Motor neuron (in vitro differentiated cells): ENCODE results near the gene PRMT1. TPM values are rescaled to one million over a fixed set of nuclear protein-coding genes. Genes with fewer than 3 reads are reported as not detected.
"Not testable (repeated sequence)": the region's sequence is repeated elsewhere in the genome, so short reads cannot be mapped to it uniquely, and the experiment has no call there.

Source experiments
- ATAC-seq, 8 experiments: fragments of 200-7000 bp; cut with Tn5 transposase; replicated peaks in 6 of 8; 2 replicates each; pipeline ENCODE4 v1.8.0; 2021; ENCODE audit warnings: mild to moderate bottlenecking in 8 of 8, moderate library complexity in 8 of 8
- H3K27ac ChIP-seq, 2 donors: fragments of 250-450 bp; sonication (Bioruptor Pico); 2 replicates each; pipeline ENCODE4 v1.9.0; 2021; ENCODE audit warnings: antibody characterized with exemption in 2 of 2, mild to moderate bottlenecking in 2 of 2, moderate library complexity in 1 of 2
- H3K4me1 ChIP-seq, 2 donors: fragments of 250-450 bp; sonication (Bioruptor Pico); replicated peaks in 1 of 2; 2 replicates each; pipeline ENCODE4 v1.6.1; 2021; ENCODE audit warnings: antibody characterized with exemption in 2 of 2, mild to moderate bottlenecking in 2 of 2, moderate library complexity in 1 of 2
- H3K4me3 ChIP-seq, 5 donors: fragments of 250-450 bp; sonication (Bioruptor Pico); 2 replicates each; pipeline ENCODE4 v1.9.0; 2021; ENCODE audit warnings: antibody characterized with exemption in 5 of 5, mild to moderate bottlenecking in 5 of 5, moderate library complexity in 4 of 5
- WGBS, 10 experiments: fragments of 450-650 bp; shearing (Covaris generic); methylation state at CpG; one replicate each; pipeline ENCODE4 v1.0.0; 2022; 5-methylcytosine and 5-hydroxymethylcytosine counted together
- in situ Hi-C, 9 experiments: fragments of 400-800 bp; cut with MboI; loops; one replicate each; pipeline ENCODE4 v1.15.0; 2021; ENCODE audit warnings: low sequenced_read_pairs in 9 of 9, low pct_unique_long_range_greater_than_20kb in 2 of 9; ENCODE audit not compliant: unreplicated experiment in 9 of 9
- total RNA-seq, 8 experiments: library from RNA; unstranded; fragments of 300-600 nt; gene quantifications; 2 replicates each; pipeline versions ENCODE4 v1.2.3 to v1.2.4, GENCODE V29; 2022

PRMT1 gene
- 100 to 1,000 TPM; 190 to 369 (median 229) TPM for total RNA-seq

DNA sequence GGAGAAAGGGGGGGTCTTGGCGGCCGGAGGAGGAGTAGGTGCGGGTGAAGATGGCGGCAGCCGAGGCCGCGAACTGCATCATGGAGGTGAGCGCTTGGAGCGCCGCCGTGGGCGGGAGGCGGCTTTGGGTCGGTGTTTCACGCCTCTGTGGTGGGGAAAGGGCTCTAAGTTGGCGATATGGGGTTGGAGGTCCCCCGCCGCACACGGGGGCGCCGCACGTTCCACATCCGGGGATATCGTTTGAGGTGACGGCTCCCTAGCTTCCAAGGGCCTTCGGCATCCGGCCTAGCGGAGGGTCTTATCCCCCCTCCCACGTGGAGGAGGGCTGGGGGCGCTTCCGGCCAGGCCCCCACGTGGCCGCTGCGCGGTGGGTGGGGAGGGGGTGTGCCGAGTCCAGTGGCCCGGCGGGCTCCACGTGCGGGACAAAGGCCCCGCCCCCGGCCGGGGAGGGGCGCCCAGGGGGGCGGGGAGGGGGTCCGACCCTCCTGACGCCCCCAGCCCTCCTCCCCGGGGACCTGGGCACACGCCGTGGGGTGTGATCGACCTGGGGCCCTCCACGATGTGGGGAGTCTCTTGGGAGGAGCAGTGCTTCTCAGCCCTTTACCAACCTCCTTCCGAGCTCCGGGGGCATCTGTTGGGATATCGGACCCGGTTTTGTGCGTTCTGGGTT is at the start of gene PRMT1:
Gene PRMT1, plus strand, starts transcription at position 41 of the 670 bp plus-strand sequence. Its CDS starts 10 bp downstream, at position 51.
- in situ Hi-C loops = no loop called here
- peak; percentile 5 to 28 (median 14) for ATAC-seq
- peak within 1 kb of the TSS; percentile 99 for H3K27ac ChIP-seq
- peak within 1 kb of the TSS; percentile 68 to 94 (median 88) for H3K4me3 ChIP-seq
- 0% methylated on average over 1 of the region's 57 CpGs; no CpG with 5 or more reads in 9 of the 10 experiments for WGBS, 10 experiments
- H3K4me1 ChIP-seq = peaks cover 28 to 32% of the 10 kb centered on the region in 2 donors

DNA sequence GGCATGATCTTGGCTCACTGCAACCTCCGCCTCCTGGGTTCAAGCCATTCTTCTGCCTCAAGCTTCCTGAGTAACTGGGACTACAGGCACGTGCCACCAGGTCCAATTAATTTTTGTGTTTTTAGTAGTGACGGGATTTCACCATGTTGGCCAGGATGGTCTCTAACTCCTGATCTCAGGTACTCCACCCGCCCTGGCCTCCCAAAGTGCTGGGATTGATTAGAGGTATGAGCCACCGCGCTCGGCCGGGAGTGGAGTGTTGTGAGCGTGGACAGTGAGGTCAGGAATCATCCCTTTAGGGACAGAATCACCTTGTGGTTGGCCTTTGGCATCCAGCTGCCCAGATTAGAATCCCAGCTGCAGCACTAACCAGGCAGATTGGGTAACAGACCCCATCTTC is 47.4 kb upstream of the PRMT1 start:
- Histone ChIP-seq H3K27ac (no peak overlapping the region), H3K4me1 (peaks cover 0 to 4% of the 10 kb centered on the region in 2 donors), H3K4me3 (no peak overlapping the region)
- no peak for ATAC-seq
- WGBS, 10 experiments = 69 to 100% (median 100%) methylated on average over 1 to 8 of the region's 9 CpGs; no CpG with 5 or more reads in 3 of the 10 experiments
- in situ Hi-C loops = no loop called here

DNA sequence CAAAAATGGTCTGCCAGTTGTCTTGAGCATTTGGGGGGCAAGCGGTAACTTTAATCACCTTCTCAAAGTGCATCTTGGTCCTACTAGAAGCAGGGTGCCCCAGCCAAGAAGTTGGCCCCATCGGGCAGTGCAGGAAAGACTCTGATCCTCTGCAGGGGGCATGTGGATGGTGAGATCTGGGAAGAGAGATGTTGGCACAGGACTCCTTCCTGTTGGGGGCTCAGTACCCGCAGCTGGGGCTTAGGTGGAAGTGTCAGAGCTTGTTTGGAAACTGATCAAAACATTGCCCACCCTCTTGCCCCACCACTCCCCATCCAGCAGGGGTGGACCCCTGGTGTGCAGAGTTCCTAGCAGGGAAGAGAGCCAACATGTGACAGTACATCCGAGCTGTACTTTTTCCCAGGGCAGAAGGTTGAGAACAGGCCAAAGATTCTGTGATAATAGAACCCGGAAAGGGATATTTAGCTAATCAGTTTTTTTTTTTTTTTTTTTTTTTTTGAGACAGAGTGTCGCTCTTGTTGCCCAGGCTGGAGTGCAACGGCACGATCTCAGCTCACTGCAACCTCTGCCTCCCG is 46.0 kb upstream of the PRMT1 start:
- no peak overlapping the region for H3K4me3 ChIP-seq
- H3K27ac ChIP-seq = no peak overlapping the region
- WGBS, 10 experiments = 0 to 83% (median 52%) methylated on average over 1 to 5 of the region's 9 CpGs
- H3K4me1 ChIP-seq = peaks cover under 1 to 6% of the 10 kb centered on the region in 2 donors
- ATAC-seq = peak in 2 of 8 experiments; percentile 10 to 26
- in situ Hi-C loops = no loop called here

DNA sequence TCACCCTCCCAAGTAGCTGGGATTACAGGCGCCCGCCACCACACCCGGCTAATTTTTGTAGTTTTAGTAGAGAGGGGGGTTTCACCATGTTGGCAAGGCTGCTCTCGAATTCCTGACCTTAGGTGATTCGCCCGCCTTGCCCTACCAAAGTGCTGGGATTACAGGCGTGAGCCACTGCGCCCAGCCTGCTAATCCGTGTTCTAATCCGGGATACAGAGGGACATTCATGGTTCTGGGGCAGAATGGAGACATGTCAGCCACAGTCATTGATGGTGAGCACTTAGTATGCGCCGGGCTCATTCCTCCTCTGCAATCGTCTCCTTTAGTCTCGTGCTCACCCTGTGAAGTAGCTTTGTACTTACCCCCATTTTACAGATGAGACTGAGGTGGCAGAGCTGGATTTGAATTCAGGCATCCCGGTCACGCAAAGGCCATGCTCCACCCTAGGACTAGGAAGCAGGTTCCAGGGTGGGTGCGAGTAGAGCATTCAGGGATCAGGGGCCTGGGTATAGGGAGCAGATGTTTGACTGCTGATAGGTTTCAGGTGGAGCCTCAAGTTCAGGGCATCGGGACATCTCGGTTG is 45.4 kb upstream of the PRMT1 start:
- ATAC-seq = no peak
- in situ Hi-C loops = no loop called here
- no peak overlapping the region for H3K27ac ChIP-seq
- 87 to 100% (median 92%) methylated on average over 3 to 10 of the region's 19 CpGs; no CpG with 5 or more reads in 6 of the 10 experiments for WGBS, 10 experiments
- H3K4me3 ChIP-seq = no peak overlapping the region
- peaks cover 7 to 12% of the 10 kb centered on the region in 2 donors for H3K4me1 ChIP-seq

- Histone ChIP-seq H3K4me1 (peaks cover 10 to 15% of the 10 kb centered on the region in 2 donors), H3K4me3 (no peak overlapping the region), H3K27ac (no peak overlapping the region)
- in situ Hi-C loops = no loop called here
- WGBS, 10 experiments = 80 to 100% (median 100%) methylated on average over 1 to 5 of the region's 5 CpGs; no CpG with 5 or more reads in 5 of the 10 experiments
- ATAC-seq = no peak
These were observed 44.5 kb upstream of the PRMT1 start for GRCh38 chr19:49632576-49632975.

DNA sequence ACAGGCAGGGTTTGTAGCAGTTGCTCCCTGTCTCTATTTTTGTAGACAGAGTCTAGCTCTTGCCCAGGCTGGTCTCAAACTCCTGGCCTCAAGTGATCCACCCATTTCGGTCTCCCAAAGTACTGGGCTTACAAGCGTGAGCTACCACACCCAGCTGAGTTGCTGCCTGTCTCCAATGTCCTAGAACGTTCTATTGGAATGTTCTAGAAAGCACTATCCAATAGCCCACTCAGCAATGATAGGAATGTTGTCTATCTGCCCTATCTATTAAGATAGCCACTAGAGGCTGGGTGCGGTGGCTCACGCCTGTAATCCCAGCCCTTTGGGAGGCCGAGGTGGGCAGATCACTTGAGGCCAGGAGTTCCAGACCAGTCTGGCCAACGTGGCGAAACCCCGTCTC is 43.8 kb upstream of the PRMT1 start:
- WGBS, 10 experiments = 39 to 96% (median 78%) methylated on average over 1 to 9 of the region's 9 CpGs; no CpG with 5 or more reads in 5 of the 10 experiments
- H3K27ac ChIP-seq, in situ Hi-C loops, H3K4me3 ChIP-seq: not testable (repeated sequence)
- ATAC-seq = peak in 2 of 8 experiments; percentile 4 to 7
- H3K4me1 ChIP-seq = peaks cover 15 to 16% of the 10 kb centered on the region in 2 donors

GRCh38 chr19:49635530-49636232 is 41.4 kb upstream of the PRMT1 start:
- no peak for ATAC-seq
- peaks cover 17 to 21% of the 10 kb centered on the region in 2 donors for H3K4me1 ChIP-seq
- in situ Hi-C loops = no loop called here
- WGBS, 10 experiments = 60% methylated on average over 1 of the region's 24 CpGs; no CpG with 5 or more reads in 9 of the 10 experiments
- H3K4me3 ChIP-seq = no peak overlapping the region
- H3K27ac ChIP-seq = no peak overlapping the region

DNA sequence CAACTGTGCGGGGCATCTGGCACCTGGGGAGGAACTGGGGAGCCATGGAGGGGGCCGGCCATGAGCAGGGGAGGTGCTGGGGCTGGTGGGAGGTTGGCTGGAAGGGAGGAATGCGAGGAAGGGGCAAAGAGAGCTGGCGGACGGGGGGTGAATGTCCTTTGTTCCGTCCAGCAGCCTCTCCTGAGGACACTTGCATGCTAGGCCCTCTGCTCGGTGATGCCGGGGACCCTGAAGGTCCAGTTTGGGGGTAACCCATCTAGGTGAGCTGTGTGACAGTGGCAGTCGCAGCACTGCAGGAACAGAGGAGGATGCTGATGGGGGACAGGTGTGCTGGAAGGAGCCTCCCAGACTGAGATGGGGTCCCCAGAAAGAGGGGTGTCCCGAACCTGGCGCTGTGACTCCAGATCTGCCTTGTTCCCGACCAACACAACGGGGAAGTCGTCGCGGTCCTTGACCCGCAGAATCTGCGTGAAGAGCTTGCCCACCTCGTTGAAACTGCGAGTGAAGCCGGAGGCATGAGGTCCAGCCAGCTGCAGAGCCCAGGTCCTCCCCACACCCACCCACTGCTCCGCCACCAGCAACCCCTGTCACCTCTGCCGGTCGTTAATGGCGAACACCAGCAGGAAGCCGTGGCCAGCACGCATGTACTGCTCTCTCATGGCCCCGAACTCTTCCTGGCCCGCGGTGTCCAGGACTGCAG is 40.7 kb upstream of the PRMT1 start:
- H3K4me3 ChIP-seq = no peak overlapping the region
- in situ Hi-C loops = no loop called here
- H3K4me1 ChIP-seq = peaks cover 24 to 26% of the 10 kb centered on the region in 2 donors
- ATAC-seq = no peak
- 100% methylated on average over 2 of the region's 30 CpGs; no CpG with 5 or more reads in 9 of the 10 experiments for WGBS, 10 experiments
- peak overlapping the region in 1 of 2 donors; percentile 10 for H3K27ac ChIP-seq

DNA sequence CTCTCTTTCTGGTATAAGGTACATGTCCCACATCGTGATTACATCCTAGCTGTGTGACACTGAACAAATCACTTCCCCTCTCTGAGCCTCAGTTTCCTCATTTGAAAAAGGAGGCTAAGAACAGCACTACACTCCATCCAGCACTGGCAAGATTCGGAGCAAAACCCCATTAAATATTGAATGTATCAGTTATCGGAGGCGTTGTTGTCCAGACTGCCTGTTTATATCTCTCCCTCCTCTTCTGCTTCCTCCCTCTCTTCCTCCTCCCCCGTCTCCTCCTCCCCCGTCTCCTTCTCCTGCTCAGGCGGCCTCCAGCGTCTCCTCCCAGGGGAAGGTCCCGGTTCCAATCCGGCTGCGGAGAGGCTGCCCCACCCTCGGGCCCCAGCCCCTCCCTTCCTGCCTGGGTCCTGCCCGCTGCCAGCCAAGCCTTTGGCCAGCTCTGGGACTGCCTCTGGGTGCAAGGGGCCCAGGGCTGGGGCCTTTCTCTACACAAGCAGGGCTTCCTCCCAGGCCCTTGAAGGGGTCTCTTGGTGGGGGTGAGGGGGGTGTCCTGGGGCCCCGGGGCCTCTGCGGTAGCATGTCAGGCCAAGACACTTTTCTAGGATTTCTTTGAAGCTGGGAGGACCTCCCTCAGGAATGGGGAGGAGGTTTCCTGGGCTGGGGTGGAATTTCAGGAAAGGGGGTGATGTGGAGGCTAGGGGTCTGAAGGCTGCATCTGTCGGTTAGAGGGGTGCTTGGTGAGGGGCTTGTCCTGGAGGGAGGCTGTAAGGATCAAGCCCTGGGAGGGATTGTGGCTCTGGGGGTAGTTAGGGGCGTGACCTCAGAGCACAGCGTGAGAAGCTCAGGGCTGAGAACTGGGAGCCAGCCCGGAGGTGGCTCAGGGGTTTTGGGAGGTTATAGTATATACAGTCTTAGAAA is 39.0 kb upstream of the PRMT1 start:
- H3K4me3 ChIP-seq = no peak overlapping the region
- in situ Hi-C loops = no loop called here
- peaks cover 29 to 31% of the 10 kb centered on the region in 2 donors for H3K4me1 ChIP-seq
- WGBS, 10 experiments = 7 to 20% (median 10%) methylated on average over 1 to 6 of the region's 19 CpGs; no CpG with 5 or more reads in 6 of the 10 experiments
- H3K27ac ChIP-seq = no peak overlapping the region
- ATAC-seq = peak in 2 of 8 experiments; percentile 4 to 6

DNA sequence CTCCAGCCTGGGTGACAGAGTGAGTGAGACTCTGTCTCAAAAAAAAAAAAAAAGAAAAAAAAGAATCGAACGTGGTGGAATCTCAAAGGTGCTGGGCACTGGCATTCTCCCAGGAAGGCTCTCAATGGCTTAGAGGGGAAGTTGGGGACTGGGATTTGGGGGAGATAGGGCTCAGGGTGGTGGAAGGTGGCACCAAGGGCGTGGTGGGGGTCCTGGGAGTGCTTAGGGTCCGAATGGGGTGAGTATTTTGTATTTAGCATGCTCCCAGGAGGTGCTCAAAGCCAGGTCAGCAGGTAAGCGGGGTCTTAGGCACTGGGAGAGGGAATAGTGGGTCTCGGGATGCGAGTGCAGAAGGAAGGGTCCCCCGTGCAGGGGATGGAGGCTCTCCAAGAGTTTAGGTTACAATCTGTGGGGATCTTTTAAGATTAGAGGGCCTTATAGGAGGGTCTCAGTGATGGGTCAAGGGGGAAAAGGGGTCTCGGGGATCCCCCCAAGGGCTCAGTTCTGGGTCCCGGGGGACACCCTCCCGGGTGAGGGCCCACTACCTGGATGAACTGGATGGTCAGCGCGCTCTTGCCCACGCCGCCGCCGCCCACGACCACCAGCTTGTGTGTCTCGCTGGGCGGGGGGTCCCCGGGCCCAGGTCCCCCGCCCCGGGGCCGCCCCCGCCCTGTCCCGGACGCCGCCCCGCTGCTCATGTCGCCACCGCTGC is 37.5 kb upstream of the PRMT1 start:
- H3K4me1 ChIP-seq = peaks cover 33% of the 10 kb centered on the region in 2 donors
- no peak for ATAC-seq
- H3K4me3 ChIP-seq = peak overlapping the region; percentile 26 to 41 (median 39)
- 30% methylated on average over 2 of the region's 31 CpGs; no CpG with 5 or more reads in 9 of the 10 experiments for WGBS, 10 experiments
- in situ Hi-C loops = no loop called here
- peak overlapping the region in 1 of 2 donors; percentile 48 for H3K27ac ChIP-seq
